Right kidney (tissue), 1 donor: Measurements from ENCODE around the gene PCDHB5.
"Not testable (repeated sequence)": the region's sequence is repeated elsewhere in the genome, so short reads cannot be mapped to it uniquely, and the experiment has no call there.

Experiments
- DNase-seq: peaks from one replicate; pipeline ENCODE4 v3.0.0-alpha.2; 2016

The PCDHB5 gene

DNA sequence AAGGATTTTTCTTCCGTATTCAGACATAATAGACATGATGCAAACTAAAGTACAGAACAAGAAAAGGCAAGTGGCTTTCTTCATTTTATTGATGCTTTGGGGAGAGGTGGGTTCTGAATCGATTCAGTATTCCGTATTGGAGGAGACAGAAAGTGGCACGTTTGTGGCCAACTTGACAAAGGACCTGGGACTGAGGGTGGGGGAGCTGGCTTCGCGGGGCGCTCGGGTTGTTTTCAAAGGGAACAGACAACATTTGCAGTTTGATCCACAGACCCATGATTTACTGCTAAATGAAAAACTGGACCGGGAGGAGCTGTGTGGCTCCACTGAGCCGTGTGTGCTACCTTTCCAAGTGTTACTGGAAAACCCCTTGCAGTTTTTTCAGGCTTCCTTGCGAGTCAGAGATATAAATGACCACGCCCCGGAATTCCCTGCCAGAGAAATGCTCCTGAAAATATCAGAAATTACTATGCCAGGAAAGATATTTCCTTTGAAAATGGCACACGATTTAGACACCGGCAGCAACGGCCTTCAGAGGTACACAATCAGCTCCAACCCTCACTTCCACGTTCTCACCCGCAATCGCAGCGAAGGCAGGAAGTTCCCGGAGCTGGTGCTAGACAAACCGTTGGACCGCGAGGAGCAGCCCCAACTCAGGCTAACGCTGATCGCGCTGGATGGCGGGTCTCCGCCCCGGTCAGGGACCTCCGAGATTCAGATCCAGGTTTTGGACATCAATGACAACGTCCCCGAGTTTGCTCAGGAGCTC, 15.4 kb downstream of the PCDHB5 start:
- DNase-seq, result no peak

DNA sequence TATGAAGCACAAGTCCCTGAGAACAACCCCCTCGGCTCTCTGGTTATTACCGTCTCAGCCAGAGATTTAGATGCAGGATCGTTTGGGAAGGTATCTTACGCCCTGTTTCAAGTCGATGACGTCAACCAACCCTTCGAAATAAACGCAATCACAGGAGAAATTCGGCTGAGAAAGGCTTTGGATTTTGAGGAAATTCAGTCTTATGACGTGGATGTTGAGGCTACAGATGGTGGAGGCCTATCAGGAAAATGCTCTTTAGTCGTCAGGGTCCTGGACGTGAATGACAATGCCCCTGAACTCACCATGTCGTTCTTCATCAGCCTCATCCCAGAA, 16.0 kb downstream of the PCDHB5 start:
- no peak for DNase-seq

- DNase-seq, result not testable (repeated sequence)
These were observed 16.6 kb downstream of the PCDHB5 start for GRCh38 chr5:141151632-141152031.

DNA sequence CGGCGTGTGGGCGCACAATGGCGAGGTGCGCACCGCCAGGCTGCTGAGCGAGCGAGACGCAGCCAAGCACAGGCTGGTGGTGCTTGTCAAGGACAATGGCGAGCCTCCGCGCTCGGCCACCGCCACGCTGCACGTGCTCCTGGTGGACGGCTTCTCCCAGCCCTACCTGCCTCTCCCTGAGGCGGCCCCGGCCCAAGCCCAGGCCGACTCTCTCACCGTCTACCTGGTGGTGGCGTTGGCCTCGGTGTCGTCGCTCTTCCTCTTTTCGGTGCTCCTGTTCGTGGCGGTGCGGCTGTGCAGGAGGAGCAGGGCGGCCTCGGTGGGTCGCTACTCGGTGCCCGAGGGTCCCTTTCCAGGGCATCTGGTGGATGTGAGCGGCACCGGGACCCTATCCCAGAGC, 17.1 kb downstream of the PCDHB5 start:
- not testable (repeated sequence) for DNase-seq

- no peak for DNase-seq
These were observed 20.8 kb downstream of the PCDHB5 start for GRCh38 chr5:141155540-141156374.

GRCh38 chr5:141157356-141157755, 22.4 kb downstream of the PCDHB5 start:
- not testable (repeated sequence) for DNase-seq

DNA sequence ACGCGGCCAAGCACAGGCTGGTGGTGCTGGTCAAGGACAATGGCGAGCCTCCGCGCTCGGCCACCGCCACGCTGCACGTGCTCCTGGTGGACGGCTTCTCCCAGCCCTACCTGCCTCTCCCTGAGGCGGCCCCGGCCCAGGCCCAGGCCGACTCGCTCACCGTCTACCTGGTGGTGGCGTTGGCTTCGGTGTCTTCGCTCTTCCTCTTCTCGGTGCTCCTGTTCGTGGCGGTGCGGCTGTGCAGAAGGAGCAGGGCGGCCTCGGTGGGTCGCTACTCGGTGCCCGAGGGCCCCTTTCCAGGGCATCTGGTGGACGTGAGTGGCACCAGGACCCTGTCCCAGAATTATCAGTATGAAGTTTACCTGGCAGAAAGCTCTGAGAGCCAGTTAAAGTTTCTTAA, 22.9 kb downstream of the PCDHB5 start:
- DNase-seq, result not testable (repeated sequence)

DNA sequence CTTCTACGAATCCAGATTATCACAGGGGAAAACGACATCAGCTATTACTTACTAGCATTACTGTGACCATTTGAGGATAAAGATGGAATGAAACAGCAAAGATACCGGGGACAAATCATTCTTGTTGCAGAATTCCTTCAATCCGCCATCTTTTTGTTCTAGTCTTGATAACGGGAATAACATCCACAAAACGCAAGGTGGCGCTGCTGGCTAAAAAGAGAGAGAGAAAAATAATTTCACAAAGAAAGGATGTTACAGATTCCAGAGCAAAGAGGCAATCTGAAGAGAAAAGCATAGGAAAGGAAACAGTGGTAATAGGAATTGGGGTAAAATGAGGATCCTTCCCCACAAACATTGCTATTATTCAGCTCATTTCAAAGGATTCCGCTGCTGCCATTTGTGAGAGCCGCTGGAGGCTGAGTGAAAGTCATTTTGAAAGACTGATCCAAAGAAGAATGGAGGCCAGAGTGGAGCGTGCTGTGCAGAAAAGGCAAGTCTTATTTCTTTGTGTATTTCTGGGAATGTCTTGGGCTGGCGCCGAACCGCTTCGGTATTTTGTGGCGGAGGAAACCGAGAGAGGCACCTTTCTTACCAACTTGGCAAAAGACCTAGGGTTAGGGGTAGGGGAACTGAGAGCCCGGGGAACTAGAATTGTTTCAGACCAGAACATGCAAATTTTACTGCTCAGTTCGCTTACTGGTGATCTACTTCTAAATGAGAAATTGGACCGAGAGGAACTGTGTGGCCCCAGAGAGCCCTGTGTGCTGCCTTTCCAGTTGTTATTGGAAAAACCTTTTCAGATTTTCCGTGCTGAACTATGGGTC, 37.6 kb downstream of the PCDHB5 start, which contains the start of gene PCDHB7:
Gene PCDHB7, plus strand, starts transcription at position 264 of the 824 bp plus-strand sequence. Its CDS starts 192 bp downstream, at position 456.
- peak; percentile 12 for DNase-seq

GRCh38 chr5:141174291-141175104, 39.5 kb downstream of the PCDHB5 start:
- DNase-seq, result not testable (repeated sequence)

GRCh38 chr5:141175933-141176332, 40.9 kb downstream of the PCDHB5 start:
- no peak for DNase-seq

DNA sequence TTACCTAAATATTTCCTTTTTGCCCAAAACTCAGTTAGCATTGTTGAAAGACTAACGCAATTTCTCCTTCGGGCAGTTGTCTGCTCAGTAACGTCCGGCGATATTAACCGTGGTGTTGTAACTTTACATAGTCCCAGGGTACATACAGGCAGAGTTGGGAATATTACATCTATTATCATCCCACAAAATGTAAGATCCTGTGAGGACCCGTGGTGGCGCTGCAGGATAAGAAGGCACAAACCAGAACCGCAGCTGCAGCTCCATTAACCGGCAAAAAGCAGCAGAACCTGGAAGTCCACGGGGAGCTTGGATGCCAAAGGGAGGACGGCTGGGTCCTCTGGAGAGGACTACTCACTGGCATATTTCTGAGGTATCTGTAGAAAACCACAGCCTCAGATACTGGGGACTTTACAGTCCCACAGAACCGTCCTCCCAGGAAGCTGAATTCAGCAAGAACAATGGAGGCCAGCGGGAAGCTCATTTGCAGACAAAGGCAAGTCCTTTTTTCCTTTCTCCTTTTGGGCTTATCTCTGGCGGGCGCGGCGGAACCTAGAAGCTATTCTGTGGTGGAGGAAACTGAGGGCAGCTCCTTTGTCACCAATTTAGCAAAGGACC, 42.7 kb downstream of the PCDHB5 start, which contains the start of gene PCDHB8:
Gene PCDHB8, plus strand, starts transcription at position 214 of the 615 bp plus-strand sequence. Its CDS starts 245 bp downstream, at position 459.
- DNase-seq, result not testable (repeated sequence)

DNA sequence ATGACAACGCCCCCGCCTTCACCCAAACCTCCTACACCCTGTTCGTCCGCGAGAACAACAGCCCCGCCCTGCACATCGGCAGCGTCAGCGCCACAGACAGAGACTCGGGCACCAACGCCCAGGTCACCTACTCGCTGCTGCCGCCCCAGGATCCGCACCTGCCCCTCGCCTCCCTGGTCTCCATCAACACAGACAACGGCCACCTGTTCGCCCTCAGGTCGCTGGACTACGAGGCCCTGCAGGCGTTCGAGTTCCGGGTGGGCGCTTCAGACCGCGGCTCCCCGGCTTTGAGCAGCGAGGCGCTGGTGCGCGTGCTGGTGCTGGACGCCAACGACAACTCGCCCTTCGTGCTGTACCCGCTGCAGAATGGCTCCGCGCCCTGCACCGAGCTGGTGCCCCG, 44.4 kb downstream of the PCDHB5 start:
- not testable (repeated sequence) for DNase-seq

GRCh38 chr5:141179876-141180275, 44.9 kb downstream of the PCDHB5 start:
- DNase-seq, result not testable (repeated sequence)

GRCh38 chr5:141180313-141180712, 45.3 kb downstream of the PCDHB5 start:
- no peak for DNase-seq

- DNase-seq, result no peak
These were observed 47.2 kb downstream of the PCDHB5 start, which contains the start of gene PCDHB16 for GRCh38 chr5:141182248-141182647. TSS of gene PCDHB16 (plus strand) at chr5:141182387. CDS start at chr5:141182560, 173 bp downstream.

GRCh38 chr5:141184117-141184855, 49.3 kb downstream of the PCDHB5 start:
- DNase-seq, result not testable (repeated sequence)

DNA sequence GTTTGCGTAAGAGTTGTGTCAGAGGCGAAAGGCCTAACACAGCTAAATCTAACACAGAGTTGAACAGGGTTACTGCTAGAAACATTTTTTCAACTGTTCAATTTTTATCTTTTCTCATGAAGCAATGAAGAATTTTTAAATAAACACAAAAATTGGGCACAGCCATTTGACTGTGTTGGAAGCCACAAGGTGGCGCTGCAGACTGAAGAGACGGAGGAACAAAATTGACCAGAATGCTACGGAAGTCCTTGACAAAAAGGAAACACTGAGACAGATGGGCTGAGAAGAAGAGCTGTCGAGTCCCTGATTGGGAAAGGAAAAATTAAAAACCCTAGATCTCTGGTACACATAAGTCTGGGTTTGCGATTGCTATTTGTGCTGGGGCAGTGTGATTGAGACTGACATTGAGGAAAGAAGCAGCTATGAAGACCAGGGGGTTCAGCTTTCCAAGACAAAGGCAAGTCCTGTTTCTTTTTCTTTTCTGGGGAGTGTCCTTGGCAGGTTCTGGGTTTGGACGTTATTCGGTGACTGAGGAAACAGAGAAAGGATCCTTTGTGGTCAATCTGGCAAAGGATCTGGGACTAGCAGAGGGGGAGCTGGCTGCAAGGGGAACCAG, 52.0 kb downstream of the PCDHB5 start, which contains the start of gene PCDHB9:
Gene PCDHB9, plus strand, starts transcription at position 265 of the 616 bp plus-strand sequence. Its CDS starts 158 bp downstream, at position 423.
- DNase-seq, result no peak
